Measurements from ENCODE around the gene LRMDA. TPM values are rescaled to one million over a fixed set of nuclear protein-coding genes. Genes with fewer than 3 reads are reported as not detected.

The LRMDA gene
- total RNA-seq, 1 donor from 2014 or later = 0.96 TPM

DNA sequence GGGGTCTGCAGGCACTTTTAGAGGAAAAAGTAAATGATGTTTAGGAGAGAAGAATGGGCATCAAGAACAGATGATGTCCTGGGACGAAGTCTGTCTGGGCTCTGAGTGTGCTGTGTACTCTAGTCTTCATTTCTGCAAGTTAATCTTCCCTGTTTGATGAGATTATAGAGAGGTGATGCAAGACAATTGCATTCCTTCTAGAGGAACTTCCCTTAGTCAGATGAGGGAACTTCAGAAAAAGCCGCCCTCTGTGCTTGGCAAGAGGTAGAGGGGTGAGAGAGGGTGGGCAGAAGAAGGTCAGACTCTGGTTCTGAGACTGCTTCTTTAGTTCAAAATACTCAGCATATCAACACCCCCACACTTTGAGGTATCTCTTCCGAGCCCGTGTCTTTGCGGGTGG is 797.9 kb downstream of the LRMDA start:
- Histone ChIP-seq H3K9me3 (no peaks in the 10 kb centered on the region), H3K36me3 (no peaks in the 10 kb centered on the region), H3K27me3 (no peaks in the 10 kb centered on the region), H3K27ac (no peak overlapping the region), H3K4me1 (no peaks in the 10 kb centered on the region), H3K4me3 (no peak overlapping the region)
- intact Hi-C loops (cut with DNase I) = no loop called here
- no peak for DNase-seq (ENCODE audit: low spot score in 2 of 2)
- TF ChIP-seq, protein P1, sequence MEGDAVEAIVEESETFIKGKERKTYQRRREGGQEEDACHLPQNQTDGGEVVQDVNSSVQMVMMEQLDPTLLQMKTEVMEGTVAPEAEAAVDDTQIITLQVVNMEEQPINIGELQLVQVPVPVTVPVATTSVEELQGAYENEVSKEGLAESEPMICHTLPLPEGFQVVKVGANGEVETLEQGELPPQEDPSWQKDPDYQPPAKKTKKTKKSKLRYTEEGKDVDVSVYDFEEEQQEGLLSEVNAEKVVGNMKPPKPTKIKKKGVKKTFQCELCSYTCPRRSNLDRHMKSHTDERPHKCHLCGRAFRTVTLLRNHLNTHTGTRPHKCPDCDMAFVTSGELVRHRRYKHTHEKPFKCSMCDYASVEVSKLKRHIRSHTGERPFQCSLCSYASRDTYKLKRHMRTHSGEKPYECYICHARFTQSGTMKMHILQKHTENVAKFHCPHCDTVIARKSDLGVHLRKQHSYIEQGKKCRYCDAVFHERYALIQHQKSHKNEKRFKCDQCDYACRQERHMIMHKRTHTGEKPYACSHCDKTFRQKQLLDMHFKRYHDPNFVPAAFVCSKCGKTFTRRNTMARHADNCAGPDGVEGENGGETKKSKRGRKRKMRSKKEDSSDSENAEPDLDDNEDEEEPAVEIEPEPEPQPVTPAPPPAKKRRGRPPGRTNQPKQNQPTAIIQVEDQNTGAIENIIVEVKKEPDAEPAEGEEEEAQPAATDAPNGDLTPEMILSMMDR (IDR thresholded peaks at IDR 0.05) = no peak

DNA sequence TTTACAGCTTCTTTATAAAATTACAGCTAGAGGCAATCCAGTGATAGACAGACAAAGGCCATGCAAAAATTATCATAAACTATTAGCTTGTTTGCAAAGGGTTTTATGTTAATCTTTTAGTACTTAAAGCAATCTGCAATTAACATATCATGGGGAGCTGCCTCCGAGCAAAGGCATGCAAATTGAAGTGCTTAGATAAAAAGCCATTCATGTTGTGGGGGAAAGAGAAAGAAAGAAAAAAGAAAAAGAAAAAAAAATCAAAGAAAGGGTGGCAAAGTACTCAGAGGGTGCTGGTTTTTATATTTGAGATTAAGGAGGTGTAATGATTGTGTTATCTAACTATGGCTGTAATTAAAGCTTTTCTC is 799.5 kb downstream of the LRMDA start:
- TF ChIP-seq, protein P1 (IDR thresholded peaks at IDR 0.05) = no peak
- Histone ChIP-seq H3K27ac (no peak overlapping the region), H3K9me3 (no peaks in the 10 kb centered on the region), H3K36me3 (no peaks in the 10 kb centered on the region), H3K4me3 (no peak overlapping the region), H3K27me3 (no peaks in the 10 kb centered on the region), H3K4me1 (no peaks in the 10 kb centered on the region)
- intact Hi-C loops (cut with DNase I) = no loop called here
- no peak for DNase-seq (ENCODE audit: low spot score in 2 of 2)

DNA sequence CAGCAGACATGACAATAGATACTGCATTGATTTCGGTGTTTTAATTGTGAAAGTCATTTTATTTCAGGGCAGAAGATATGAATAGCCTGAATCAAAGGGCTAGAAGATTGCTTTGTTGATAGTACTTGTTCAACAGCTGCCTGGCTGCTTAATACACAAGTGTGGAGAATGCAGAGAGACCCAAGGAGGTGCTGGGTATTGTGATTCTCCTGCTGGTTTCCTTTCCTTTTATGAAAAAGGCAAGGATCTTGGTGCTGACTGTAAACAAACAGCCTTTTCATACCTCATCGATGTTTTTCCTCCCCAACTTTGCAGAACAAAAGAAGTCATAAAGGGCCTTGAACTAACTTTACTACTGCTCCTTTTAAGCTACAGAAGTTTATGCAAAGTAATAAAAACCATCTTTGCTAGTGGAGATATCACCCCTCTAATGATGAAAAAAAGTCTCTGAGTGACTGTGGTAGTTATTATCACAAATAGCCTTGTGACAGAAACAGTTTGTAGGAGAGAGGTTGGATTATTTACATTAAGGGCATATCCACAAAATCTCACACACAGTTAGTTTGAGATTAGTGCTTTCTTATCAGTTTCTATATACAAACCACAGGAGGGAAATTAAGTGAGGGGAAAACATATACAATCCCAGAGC is 800.0 kb downstream of the LRMDA start:
- Histone ChIP-seq H3K36me3 (no peaks in the 10 kb centered on the region), H3K4me3 (no peak overlapping the region), H3K27ac (no peak overlapping the region), H3K4me1 (no peaks in the 10 kb centered on the region), H3K27me3 (no peaks in the 10 kb centered on the region), H3K9me3 (no peaks in the 10 kb centered on the region)
- intact Hi-C loops (cut with DNase I) = no loop called here
- DNase-seq (ENCODE audit: low spot score in 2 of 2) = no peak
- TF ChIP-seq, protein P1 (IDR thresholded peaks at IDR 0.05) = no peak

DNA sequence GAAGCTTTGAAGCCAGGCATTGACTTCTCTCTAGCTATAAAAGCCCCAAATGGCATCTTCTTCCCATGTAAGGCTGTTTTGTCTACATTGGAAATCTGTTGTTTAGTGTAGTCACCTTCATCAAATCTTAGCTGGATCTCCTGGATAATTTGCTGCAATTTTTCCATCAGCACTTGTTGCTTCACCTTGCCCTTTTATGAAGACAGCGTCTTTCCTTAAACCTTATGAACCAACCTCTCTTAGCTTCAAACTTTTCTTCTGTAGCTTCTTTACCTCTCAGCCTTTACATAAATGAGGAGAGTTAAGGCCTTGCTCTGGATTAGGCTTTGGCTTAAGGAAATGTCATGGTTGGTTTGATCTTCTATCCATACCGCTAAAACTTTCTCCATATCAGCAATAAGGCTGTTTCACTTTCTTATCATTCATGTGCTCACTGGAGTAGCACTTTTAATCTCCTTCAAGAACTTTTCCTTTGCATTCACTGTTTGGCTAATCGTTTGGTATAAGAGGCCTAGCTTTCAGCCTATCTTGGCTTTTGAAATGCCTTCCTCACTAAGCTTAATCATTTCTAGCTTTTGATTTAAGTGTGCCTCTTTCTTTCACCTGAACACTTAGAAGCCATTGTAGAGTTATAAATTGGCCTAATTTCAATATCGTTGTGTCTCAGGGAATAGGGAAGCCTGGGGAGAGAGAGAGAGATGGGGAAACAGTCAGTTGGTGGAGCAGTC is 803.2 kb downstream of the LRMDA start:
- TF ChIP-seq, protein P1 (IDR thresholded peaks at IDR 0.05) = no peak
- H3K27me3 ChIP-seq = no peaks in the 10 kb centered on the region
- DNase-seq (ENCODE audit: low spot score in 2 of 2) = no peak
- H3K27ac ChIP-seq = no peak overlapping the region
- no peaks in the 10 kb centered on the region for H3K9me3 ChIP-seq
- no peak overlapping the region for H3K4me3 ChIP-seq
- H3K36me3 ChIP-seq = no peaks in the 10 kb centered on the region
- intact Hi-C loops (cut with DNase I) = no loop called here
- H3K4me1 ChIP-seq = no peaks in the 10 kb centered on the region

DNA sequence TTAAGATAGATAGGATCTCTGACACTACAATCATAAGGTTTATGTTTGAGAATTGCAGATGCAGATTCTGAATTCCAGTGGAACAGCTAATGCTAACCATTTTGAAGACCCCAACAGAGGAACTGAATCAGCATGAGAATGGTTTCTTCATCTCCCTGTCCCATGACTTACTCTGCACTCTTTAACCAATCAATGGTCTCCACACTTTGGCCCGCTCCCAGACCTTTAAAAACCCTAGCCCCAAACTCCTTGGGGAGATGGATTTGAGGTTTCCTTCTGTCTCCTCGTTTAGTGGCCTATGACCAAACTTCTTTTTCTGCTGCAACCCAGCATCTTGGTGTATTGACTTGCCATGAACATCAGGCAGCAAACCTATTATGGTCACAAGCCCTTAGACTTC is 804.9 kb downstream of the LRMDA start:
- H3K36me3 ChIP-seq = no peaks in the 10 kb centered on the region
- H3K4me3 ChIP-seq = no peak overlapping the region
- no peak overlapping the region for H3K27ac ChIP-seq
- no peak for DNase-seq (ENCODE audit: low spot score in 2 of 2)
- no peaks in the 10 kb centered on the region for H3K27me3 ChIP-seq
- no peaks in the 10 kb centered on the region for H3K4me1 ChIP-seq
- intact Hi-C loops (cut with DNase I) = no loop called here
- TF ChIP-seq, protein P1 (IDR thresholded peaks at IDR 0.05) = no peak
- H3K9me3 ChIP-seq = no peaks in the 10 kb centered on the region

All from ascending aorta (tissue), 2 donors.